SIG-M5 treated with dmso at 0.1 percent for 504 hours (cell line): ENCODE measurements around the gene FNBP1.
"Not testable (repeated sequence)": the region's sequence is repeated elsewhere in the genome, so short reads cannot be mapped to it uniquely, and the experiment has no call there.

Experiments
- DNase-seq: peaks from one replicate; lab custom pipeline; 2025; ENCODE audit not compliant: unreplicated experiment; lab: John Stamatoyannopoulos, UW

Gene FNBP1

DNA sequence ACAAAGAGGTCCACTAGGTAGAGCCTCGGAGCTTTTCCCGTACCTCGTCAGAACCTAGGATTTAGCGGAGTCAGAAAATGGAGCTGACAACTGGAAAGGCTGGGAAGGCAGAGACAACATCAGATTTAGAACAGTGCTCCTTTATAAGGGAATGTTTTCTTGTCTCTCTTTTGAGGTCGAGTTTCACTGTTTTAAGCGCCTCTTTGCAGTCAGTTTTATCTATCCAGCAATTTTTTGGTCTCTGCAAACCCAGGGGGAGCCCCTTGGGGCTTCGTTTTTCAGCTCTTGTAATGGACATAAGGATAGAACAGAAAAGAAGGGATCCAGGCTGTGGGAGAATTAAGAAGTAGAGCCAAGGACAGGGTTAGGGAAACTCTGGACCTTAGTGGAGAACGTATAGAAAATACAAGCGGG is 80.5 kb downstream of the FNBP1 start:
- no peak for DNase-seq

DNA sequence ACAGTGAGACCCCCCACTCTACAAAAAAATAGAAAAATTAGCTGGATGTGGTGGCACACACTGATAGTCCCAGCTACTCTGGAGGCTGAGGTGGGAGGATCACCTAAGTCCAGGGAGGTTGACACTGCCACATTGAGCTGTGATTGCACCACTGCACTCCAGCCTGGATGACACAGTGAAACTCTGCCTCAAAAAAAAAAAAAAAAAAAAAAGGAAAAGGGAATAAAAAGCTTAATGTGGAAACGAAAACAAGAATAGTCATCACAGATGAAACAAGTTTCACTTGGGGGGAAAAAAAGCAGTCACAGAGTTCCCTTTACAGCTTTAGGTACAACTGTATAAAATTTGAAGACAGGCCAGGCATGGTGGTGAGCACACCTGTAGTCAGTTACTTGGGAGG is 84.2 kb downstream of the FNBP1 start:
- no peak for DNase-seq

DNA sequence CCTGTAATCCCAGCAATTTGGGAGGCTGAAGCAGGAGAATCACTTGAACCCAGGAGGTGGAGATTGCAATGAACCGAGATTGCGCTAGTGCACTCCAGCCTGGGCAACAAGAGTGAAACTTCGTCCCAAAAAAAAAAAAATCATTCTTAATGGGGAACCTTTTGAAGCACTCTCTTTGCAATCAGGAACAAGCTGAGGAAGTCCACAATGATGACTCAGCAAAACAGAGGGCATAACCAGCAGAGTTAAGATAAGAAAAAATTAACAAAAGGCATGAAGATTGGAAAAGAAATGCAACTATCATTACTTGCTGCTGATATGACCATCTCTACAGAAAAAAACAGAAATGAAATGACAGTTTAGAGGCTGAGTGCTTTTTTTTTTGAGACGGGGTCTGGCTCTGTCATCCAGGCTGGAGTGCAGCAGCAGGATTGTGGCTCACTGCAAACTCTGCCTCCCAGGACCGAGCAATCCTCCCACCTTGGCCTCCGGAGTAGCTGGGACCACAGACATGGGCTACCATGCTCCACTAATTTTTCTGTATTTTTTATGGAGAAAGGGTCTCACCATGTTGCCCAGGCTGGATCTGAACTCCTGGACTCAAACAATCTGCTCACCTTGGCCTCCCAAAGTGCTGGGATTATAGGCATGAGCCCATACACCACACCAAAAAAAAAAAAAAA is 88.0 kb downstream of the FNBP1 start:
- DNase-seq = peak; percentile 66

DNA sequence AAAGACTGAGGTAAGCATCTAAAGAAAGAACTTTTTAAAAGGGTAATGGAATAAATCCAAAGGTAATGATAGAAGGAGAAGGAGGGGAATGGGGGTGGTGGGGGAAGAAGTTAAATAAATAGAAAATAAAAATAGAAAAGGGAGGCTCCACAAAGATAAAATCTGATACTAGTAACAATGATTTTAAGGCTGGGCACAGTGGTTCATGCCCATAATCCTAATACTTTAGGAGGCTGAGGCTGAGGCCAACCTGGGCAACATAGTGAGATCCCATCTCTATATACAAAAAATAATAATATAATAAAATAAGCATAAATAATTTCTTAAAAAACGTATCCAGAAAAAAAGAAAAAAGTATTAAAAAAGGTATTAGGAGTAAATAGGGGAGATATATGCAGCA is 89.3 kb downstream of the FNBP1 start:
- no peak for DNase-seq

GRCh38 chr9:129952337-129952736 is 90.7 kb downstream of the FNBP1 start:
- DNase-seq = no peak

GRCh38 chr9:129949821-129950220 is 93.2 kb downstream of the FNBP1 start:
- no peak for DNase-seq

DNA sequence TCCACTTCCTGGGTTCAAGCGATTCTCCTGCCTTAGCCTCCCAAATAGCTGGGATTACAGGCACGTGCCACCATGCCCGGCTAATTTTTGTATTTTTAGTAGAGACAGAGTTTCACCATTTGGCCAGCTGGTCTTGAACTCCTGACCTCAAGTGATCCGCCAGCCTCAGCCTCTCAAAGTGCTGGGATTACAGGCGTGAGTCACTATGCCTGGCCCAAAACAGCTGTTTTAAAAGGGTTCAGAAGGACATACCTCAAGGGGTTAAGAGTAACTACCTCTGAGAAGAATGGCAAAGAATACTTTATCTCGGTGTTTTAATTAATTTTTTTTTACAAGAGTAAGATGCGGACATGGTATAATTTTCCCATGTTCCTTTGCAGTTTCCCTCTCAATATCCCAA is 94.4 kb downstream of the FNBP1 start:
- DNase-seq = not testable (repeated sequence)

GRCh38 chr9:129946246-129946995 is 96.6 kb downstream of the FNBP1 start:
- peak; percentile 52 for DNase-seq

DNA sequence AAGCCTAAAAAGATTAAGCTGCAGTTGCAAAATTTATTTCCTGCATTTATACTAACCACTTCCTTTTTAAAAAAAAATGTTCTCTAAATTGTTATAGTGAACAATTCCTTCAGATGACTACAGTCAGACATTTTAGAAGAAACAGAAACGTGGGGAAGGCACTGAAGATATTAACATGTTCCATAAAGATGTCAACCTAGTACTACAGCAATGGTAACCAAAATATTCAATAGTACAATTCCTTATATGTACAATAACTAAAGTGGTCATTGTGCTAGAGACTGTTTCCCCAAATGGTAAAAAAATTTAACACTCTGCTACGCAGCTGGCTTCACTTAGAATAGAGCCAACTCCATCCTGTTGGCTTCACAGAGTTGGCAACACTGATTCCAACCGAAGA is 97.7 kb downstream of the FNBP1 start:
- peak; percentile 30 for DNase-seq

- DNase-seq = peak; percentile 90
Measured at GRCh38 chr9:129944506-129945116, 98.4 kb downstream of the FNBP1 start.

- no peak for DNase-seq
Measured at GRCh38 chr9:129939431-129939830, 103.6 kb downstream of the FNBP1 start.

DNA sequence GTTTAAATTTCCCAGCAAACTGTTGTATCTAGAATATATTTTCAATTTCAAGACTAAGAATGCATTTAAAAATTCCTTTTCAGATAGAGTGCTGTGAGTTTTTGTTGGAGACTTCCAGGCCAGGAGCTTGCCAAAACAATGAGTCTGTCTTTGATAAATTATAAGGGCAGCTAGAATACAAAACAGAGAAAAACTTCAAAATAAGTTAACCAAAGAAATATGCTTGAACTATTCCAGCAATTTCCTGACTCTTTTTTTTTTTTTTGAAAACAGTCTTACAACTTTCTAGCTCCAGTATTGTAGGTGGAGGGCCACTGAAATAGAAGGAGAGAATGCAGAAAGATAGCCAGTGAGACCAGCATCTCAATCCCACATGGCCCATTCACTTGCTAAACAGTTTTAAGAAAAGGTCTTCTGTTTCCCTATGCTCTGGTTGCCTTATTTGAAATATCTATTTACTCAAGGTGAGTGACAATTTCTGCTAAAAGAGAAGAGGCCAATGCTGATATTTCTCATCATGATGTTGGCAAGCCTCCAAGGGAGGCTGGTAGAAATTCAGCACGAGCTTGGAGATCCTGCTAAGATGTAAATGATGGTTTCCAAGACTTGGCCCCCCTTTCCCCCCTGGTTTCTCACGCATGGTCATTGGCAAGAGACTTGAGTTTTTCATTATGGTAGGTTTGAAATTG is 104.6 kb downstream of the FNBP1 start:
- no peak for DNase-seq

GRCh38 chr9:129937879-129938278 is 105.1 kb downstream of the FNBP1 start:
- DNase-seq = not testable (repeated sequence)

DNA sequence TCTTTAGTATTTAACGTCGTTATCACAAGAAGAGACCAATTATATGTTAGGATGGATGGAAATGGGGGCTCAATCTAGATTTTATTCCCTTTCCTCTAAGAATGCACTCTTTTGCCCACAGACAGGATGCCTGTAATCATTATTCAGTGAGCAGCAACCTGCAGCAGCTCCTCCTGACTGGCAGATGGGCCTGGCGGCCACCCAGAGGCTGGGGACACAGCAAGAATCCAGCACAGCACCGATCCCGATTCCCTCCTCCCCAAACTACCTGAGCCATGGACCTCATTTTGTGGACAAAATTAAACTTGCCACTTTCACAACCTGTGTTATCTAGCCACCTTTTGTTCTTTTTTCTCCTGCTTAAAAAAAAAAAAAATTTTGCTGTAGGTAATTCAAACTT is 106.8 kb downstream of the FNBP1 start:
- DNase-seq = no peak

GRCh38 chr9:129934780-129935179 is 108.2 kb downstream of the FNBP1 start:
- DNase-seq = no peak

- no peak for DNase-seq
Measured at GRCh38 chr9:129934041-129934591, 108.9 kb downstream of the FNBP1 start.

- DNase-seq = no peak
Measured at GRCh38 chr9:129933185-129934040, 109.6 kb downstream of the FNBP1 start.

DNA sequence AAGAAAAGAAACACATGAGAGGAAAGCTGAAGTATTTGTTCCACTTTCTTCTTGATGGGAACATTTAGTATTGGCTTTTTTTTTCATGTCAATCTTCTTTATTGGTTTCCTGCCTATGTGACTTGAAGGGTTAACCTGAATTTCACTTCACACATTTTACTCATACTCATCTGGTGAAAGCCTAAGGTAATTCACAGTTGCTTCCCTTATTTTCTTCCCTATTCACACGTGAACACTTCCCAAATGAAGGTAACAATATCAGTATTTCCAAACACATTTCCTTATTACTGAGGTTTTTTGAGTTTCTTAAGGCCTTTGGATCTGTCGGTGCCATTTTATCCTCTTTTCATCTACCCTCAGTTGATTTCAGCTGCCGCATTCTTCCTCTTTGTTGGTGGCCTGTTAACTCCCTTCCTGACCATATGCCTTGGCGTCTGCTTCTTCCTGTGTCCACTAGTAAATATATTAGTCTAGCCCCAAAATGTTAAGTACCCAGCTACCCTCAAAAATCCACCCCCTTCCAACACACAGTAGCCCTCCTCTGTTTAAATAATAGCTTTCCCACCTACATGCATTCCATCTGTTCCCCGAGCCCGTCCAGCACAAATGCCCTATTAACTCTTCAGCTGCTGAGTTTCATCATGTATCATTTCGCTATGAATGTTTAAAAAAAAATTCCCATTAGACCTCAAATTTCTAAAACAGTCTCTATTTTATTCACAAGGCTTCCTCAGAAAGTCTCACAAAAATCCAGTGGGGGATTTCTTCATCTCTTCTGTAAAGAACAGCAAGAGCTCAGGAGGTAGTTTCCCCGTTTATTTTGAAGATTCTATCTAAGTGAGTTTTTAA is 110.5 kb downstream of the FNBP1 start:
- no peak for DNase-seq

GRCh38 chr9:129930743-129931142 is 112.2 kb downstream of the FNBP1 start:
- DNase-seq = no peak
